ENCODE data around the gene GPC6.

GPC6 gene

DNA sequence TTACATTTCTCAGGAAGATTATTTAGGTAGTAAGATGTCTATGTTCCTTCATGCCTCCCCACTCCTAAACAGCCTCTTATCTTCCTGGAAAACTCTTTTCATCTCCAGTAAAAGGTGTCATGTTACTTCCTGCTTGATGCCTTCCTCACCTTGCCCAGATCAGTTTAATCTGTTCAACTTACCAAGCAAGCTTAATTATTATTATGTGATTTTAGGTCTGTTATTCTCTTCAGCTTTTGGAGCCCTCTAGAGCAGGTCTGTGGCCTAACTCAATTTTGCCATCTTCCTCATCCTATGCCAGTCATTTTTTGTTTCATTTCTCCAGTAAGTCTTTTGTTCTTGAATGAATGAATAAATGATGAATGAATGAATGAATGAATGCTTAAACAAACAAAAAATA, 724.5 kb downstream of the GPC6 start:
- DNase-seq = no peak

DNA sequence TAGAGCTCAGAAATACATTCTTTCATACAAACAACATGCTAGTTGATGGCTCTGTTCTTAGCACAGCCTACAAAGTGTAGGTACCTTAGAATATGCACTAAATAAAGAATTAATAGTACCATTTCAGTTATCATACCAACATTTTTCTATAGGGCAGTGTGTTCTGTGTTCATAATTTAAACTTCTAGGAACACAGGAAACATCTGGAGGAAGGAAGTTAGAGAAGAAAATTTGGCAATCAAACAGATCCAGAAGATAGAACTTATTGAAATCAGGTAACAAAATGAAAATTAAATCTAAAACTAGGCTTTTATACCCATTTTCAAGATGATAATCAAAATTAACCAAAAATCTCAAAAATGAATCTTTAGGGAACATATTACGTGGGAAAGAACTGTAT, 725.3 kb downstream of the GPC6 start:
- no peak for DNase-seq

GRCh38 chr13:93953841-93954240, 727.2 kb downstream of the GPC6 start:
- DNase-seq = no peak

DNA sequence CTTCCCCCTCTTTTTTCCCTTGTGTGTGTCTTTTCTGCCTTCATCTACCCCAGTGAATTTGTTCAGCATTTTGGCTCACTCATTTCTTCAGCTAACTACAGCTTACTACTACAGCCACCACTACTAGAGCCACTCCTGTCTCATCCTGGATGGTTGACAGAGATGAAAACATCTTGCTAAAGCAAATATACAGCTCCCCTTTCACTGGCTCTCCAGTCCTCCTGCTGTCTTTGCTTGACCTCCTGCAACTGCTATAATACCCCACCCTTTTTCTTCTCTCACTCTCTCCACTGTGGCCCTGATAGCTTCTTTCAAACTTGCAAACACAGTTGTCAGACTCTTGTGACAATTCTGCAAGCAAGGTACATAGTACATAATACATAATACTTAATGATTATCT, 729.3 kb downstream of the GPC6 start:
- DNase-seq = no peak

GRCh38 chr13:93956426-93956825, 729.8 kb downstream of the GPC6 start:
- DNase-seq = no peak

DNA sequence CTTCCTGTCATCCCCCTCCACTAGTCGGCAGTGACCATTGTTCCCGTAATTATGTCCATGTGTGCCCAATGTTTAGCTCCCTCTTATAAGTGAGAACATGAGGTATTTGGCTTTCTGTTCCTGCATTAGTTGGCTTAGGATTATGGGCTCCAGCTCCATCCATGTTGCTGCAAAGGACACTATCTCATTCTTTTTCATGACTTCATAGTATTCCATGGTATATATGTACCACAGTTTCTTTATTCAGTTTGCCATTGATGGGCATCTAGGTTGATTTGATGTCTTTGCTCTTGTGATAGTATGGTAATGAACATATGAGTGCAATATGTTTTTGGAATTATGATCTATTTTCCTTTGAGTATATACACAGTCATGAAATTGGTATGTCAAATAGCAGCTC, 730.8 kb downstream of the GPC6 start:
- DNase-seq = no peak

GRCh38 chr13:93959796-93960533, 733.4 kb downstream of the GPC6 start:
- DNase-seq = no peak

GRCh38 chr13:93963266-93964145, 736.9 kb downstream of the GPC6 start:
- no peak for DNase-seq

- no peak for DNase-seq
Observed at GRCh38 chr13:93964146-93964512, 737.5 kb downstream of the GPC6 start.

- no peak for DNase-seq
Observed at GRCh38 chr13:93965587-93965986, 739.0 kb downstream of the GPC6 start.

DNA sequence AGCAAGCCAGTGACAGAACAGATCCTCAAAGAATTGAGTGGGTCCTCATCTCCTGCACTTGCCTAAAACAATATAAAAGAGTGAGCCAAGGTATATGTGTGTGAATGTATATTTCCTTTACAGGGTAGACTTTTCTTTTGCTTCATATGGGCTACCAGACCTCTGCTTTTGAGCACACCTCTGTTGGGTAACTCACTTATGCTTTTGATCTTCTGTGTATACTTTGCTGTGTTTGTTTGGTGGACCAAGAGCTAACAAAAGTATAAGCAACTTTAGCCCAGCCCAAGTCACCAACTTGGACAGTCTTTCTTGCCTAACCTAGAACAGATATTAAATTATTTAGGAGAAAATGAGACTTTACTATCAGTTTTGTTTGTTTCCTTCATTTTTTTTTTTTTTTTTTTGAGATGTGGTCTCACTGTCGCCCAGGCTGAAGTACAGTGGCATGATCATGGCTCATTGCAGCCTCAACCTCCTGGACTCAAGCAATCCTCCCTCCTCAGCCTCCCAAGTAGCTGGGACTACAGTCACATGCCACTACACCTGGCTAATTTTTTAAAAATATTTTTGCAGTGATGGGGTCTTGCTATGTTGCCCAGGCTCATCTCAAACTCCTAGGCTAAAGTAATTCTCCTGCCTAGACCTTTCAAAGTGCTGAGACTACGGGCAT, 739.8 kb downstream of the GPC6 start:
- no peak for DNase-seq

DNA sequence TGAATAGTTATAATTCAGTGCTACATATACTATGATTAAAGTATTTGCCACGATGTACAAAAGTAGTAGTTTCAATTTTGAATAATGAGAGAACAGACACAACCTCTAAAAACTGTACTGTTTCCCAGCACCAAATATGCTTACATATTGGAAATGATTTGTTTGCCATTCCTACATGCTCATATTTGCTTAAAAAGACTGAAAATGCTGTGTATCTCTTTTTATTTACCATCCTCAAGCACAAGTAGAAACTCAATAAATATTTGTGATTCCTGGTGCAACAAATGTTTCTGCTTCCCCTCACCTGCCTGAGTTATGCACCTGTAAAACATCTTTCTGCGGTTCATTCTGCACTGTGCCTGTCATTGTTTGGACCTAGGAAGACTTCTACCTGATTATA, 740.7 kb downstream of the GPC6 start:
- no peak for DNase-seq

DNA sequence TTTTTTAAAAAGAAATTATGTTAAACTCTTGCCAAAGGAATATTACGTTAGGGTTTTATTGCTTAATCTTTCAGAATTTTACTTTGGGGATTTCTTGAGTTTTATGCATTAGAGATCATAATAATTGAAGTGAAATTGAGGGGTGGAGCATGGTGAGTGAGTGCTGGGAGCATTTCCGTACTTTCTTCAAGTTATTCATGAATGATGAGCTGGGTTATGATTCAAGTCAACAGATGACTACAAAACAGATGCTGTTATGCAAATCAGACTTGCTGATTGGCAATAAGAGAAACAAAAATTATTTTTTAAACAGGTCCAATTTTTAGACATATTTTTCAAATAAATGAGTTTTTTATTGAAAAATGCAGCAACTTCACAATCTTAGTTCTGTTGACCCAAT, 748.6 kb downstream of the GPC6 start:
- DNase-seq = no peak

DNA sequence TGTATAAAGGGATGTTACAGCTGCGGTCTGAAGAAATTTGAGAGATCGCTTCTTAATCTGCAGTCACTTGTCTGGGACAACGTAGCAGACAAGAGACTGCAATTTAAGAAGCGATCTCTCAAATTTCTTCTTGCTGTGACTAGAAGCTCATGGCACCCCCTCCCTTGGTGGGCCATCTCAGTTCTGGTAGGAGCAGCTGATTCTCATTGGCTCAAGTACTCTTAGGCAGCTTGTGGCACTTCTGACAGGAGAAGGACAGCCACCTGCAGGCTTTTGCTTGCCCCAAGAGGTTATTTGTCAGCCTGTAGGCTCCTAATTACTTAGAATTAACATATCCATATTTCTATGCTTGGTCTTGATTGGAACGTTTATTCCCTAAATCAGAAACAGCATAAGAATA, 749.9 kb downstream of the GPC6 start:
- DNase-seq = no peak

DNA sequence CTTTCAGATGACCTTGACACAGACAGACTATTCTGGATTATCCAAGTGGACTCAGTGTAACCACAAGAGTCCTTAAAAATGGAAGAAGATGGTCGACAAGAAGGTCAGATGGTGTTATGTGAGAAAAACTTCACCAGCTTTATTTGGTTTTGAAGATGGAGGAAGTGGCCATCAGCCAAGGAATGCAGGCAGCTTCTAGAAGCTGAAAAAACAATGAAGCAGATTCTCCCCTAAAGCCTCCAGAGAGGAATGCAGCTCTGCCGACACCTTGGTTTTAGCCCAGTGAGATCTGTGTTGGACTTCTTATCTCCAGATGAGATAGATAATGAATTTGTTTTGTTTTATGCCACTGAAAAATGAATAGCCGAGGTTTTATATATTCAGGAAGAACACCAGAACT, 751.4 kb downstream of the GPC6 start:
- no peak for DNase-seq

- DNase-seq = no peak
Observed at GRCh38 chr13:93981426-93981977, 754.9 kb downstream of the GPC6 start.

DNA sequence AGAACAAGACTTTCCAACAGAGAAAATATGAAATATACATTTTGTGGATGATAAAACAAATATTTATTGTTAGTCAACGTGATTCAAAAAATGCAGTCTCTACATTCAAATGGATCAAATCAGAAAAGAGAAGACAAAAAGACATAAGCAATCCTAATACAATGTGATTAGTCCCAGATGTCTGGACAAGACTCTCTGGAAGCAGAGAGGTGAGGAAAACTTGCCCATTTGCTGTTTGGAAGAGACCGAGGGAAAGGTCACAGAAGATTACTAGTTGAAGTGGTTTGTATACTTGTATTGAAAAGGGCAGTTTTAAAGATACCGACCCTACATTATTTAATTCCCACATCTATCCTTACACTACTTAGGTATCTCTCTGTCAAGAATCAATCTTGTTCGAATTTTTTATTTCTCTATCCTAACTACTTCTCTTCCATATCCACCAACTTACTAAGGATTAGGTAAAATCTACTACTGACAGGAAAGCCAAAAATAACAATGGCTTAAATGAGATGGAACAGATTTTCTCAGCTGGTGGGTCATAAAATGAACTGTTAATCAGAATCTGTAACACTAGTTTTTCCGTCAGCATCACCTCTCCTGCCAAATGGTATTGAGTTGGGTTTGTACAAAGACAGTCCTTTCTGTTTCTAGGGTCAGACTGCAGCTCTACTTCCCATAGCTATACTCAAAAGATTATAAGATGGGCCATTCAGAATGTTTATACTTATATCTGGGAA, 755.7 kb downstream of the GPC6 start:
- DNase-seq = no peak

DNA sequence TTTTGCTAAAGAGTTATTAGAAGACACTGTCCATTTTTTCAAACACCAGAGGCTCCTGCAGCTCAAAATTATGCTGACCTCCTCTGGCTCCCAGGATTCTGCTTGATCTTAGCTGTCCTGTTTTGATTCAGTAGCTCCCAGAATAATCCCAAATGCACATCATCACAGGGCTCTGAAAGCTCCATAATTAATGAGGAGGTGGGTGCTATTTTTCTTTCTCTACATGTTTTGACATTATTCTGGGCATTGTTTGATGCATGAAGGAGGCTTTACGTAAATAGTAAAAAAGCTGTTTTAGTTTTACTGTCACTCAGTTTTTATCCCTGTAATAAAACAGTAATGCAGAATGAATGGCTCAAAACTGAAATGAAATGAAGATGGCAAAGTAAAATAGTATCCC, 757.4 kb downstream of the GPC6 start:
- DNase-seq = no peak

DNA sequence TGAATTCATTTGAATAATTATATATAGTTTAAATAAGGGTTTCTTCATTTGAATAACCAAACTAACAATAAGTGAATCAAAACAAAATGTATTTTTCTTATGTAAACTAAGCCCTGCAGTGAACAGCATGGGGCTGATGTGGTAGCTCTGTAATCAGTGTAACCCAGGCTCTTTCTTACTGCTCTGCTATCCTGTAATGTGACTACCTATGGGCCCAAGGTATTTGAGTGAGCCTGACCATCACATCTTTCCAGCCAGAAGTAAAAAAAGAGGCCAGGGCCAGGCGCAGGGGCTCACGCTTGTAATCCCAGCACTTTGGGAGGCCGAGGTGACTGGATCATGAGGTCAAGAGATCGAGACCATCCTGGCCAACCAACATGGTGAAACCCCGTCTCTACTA, 758.3 kb downstream of the GPC6 start:
- DNase-seq = no peak

GRCh38 chr13:93987458-93987857, 760.9 kb downstream of the GPC6 start:
- DNase-seq = no peak

GRCh38 chr13:93991569-93991968, 765.0 kb downstream of the GPC6 start:
- DNase-seq = no peak

GRCh38 chr13:93996481-93996880, 769.9 kb downstream of the GPC6 start:
- no peak for DNase-seq

DNA sequence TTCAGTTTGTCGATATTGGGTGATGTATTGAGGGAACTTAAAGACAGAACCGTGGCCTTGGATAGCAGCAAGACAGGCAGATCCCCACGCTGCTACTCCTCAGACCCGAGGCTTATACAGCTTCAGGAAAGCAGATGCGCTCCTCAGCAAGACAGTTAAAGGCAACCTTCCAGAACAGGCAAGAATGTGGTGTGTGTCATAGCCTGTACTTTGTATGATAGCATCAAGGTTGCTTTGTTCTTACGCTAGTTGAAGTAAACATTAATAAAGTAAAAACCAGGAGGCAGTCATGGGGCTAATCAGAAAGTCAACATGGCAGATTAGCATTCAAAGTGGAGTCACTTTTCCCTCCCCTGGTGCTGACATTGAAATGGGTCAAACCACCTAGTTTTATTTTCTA, 779.7 kb downstream of the GPC6 start:
- DNase-seq = no peak
